Hepatocyte (in vitro differentiated cells): ENCODE data around the gene FGF21. TPM values are rescaled to one million over a fixed set of nuclear protein-coding genes. Genes with fewer than 3 reads are reported as not detected.

ENCODE experiments used
- DNase-seq: peaks from one replicate; pipeline ENCODE4 v3.0.0-alpha.2; 2016; ENCODE audit warnings: low spot score
- H2AFZ ChIP-seq: fragments of 200-600 bp; sonication (generic); 2 replicates; pipeline ENCODE4 v1.6.0; 2016; ENCODE audit warnings: antibody characterized with exemption, mild to moderate bottlenecking
- H3K27ac ChIP-seq: fragments of 200-600 bp; sonication (generic); 2 replicates; pipeline ENCODE4 v1.5.1; 2016; ENCODE audit warnings: mild to moderate bottlenecking
- H3K27me3 ChIP-seq: fragments of 200-600 bp; sonication (generic); 2 replicates; pipeline ENCODE4 v1.6.1; 2016
- H3K36me3 ChIP-seq: fragments of 200-600 bp; sonication (generic); replicated peaks from 2 replicates; pipeline ENCODE4 v1.5.1; 2016; ENCODE audit warnings: low read depth; ENCODE audit not compliant: insufficient read depth
- H3K4me1 ChIP-seq: fragments of 200-600 bp; sonication (generic); 2 replicates; pipeline ENCODE4 v1.5.1; 2016; ENCODE audit warnings: mild to moderate bottlenecking, moderate library complexity; ENCODE audit not compliant: insufficient read depth
- H3K4me2 ChIP-seq: fragments of 200-600 bp; sonication (generic); 2 replicates; pipeline ENCODE4 v1.6.0; 2016
- H3K4me3 ChIP-seq: fragments of 200-600 bp; sonication (generic); 2 replicates; pipeline ENCODE4 v1.5.1; 2016; ENCODE audit warnings: mild to moderate bottlenecking
- H3K79me2 ChIP-seq: fragments of 200-600 bp; sonication (generic); 2 replicates; pipeline ENCODE4 v1.6.0; 2017; ENCODE audit warnings: mild to moderate bottlenecking
- H3K9me2 ChIP-seq: fragments of 200-600 bp; sonication (generic); replicated peaks from 2 replicates; pipeline ENCODE4 v1.6.0; 2017; ENCODE audit warnings: mild to moderate bottlenecking; ENCODE audit not compliant: insufficient read depth
- H3K9me3 ChIP-seq: fragments of 200-600 bp; sonication (generic); 2 replicates; pipeline ENCODE4 v1.5.1; 2016; ENCODE audit warnings: low read depth, mild to moderate bottlenecking
- H4K20me1 ChIP-seq: fragments of 200-600 bp; sonication (generic); 2 replicates; pipeline ENCODE4 v1.6.0; 2016; ENCODE audit warnings: mild to moderate bottlenecking; ENCODE audit not compliant: insufficient read depth, poor library complexity, severe bottlenecking
- CTCF ChIP-seq: fragments of 200-600 bp; sonication (generic); IDR thresholded peaks from 2 replicates; pipeline ENCODE4 v1.5.1; 2016; ENCODE audit warnings: antibody characterized with exemption, mild to moderate bottlenecking; ENCODE audit not compliant: poor library complexity
- EZH2 ChIP-seq: fragments of 200-600 bp; sonication (generic); IDR thresholded peaks from 2 replicates; pipeline ENCODE4 v1.6.1; 2016; ENCODE audit warnings: antibody characterized with exemption, mild to moderate bottlenecking, borderline replicate concordance
- EZH2phosphoT487 ChIP-seq: fragments of 200-600 bp; sonication (generic); IDR thresholded peaks from one replicate; pipeline ENCODE4 v1.6.1; 2018; ENCODE audit warnings: antibody characterized with exemption, mild to moderate bottlenecking, low read depth, moderate library complexity; ENCODE audit not compliant: unreplicated experiment, severe bottlenecking
- WGBS: methylation state at CpG from one replicate; pipeline ENCODE4 v1.1.6; 2016; ENCODE audit warnings: low lambda C conversion rate; ENCODE audit errors: missing lambda C conversion rate; 5-methylcytosine and 5-hydroxymethylcytosine counted together
- polyA plus RNA-seq: library from polyadenylated mRNA; unstranded; fragments of >200 nt; fragmentation: Nextera tagmentation; extraction: Ambion mirVana; gene quantifications from 2 replicates; pipeline ENCODE4 v1.2.1, GENCODE V29; 2016
- total RNA-seq: library from RNA; depleted of rRNA; stranded (reverse); fragments of >200 nt; gene quantifications from 2 replicates; pipeline ENCODE4 v1.2.3, GENCODE V29; 2014

The FGF21 gene
- total and polyA plus RNA-seq, 2 experiments from 2014 or later, result not detected

- Histone ChIP-seq H3K4me3 (peak overlapping the region; percentile 79), H3K9me3 (no peaks in the 10 kb centered on the region), H3K27me3 (peaks cover 10% of the 10 kb centered on the region), H3K4me1 (peaks cover 9% of the 10 kb centered on the region), H3K9me2 (no peaks in the 10 kb centered on the region), H4K20me1 (no peaks in the 10 kb centered on the region), H3K4me2 (peak overlapping the region; percentile 99), H2AFZ (peak overlapping the region; percentile 86), H3K27ac (no peak overlapping the region), H3K36me3 (no peaks in the 10 kb centered on the region), H3K79me2 (no peaks in the 10 kb centered on the region)
- WGBS, result 16% methylated on average over 45 of the region's 51 CpGs
- TF ChIP-seq EZH2, result no peak
- TF ChIP-seq EZH2phosphoT487, result no peak
- no peak for TF ChIP-seq CTCF
- no peak for DNase-seq
Observed at GRCh38 chr19:48739404-48740163, 15.7 kb upstream of the FGF21 start.

DNA sequence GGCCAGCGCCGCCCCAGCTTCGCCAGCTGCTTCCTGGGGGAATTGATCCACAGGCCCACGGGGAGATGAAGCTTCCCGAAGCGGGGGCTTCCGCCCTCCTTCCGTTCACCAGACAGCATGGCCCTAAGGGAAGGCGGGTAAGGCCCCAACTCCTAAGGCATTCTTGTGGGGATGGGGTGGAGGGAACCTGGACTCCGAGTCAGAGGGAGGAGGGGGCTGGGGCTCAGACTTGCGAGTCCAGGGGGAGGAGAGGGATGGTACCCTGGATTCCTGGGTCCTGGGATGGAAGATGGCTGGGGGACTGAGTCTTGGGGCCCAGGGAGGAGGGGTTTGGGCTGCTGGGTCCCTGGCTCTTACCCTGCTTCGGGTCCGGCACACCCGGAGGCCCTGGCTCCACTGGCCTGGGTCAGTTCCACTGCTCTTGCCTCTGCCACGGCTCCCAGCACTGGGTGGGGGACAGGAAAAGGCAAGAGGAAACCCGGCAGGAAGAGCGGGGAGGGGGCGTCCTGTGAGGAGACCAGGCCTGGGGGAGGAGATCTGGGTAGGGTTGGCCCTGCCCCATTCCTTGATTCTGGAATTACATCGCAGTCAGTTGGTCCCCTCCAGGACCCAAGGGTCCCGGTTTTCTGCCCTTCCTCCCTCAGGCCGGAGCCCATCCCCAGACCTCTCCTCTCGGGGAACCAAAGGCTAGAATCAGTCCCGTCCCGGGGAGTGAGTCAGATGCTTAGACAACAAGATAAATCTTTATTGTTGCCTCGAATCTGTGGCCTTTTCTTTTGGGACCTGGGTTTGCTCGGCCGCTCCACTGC lies 15.0 kb upstream of the FGF21 start, which contains the start of gene RASIP1:
Gene RASIP1, minus strand, starts transcription at position 447 of the 809 bp plus-strand sequence. Its CDS starts 328 bp downstream, at position 119.
- no peaks in the 10 kb centered on the region for H3K79me2 ChIP-seq
- H4K20me1 ChIP-seq, result no peaks in the 10 kb centered on the region
- peak within 1 kb of the TSS; percentile 99 for H3K4me2 ChIP-seq
- H3K4me3 ChIP-seq, result peak within 1 kb of the TSS; percentile 79
- peaks cover 10% of the 10 kb centered on the region for H3K27me3 ChIP-seq
- H3K9me3 ChIP-seq, result no peaks in the 10 kb centered on the region
- H3K36me3 ChIP-seq, result no peaks in the 10 kb centered on the region
- peak within 1 kb of the TSS; percentile 86 for H2AFZ ChIP-seq
- H3K9me2 ChIP-seq, result no peaks in the 10 kb centered on the region
- peaks cover 9% of the 10 kb centered on the region for H3K4me1 ChIP-seq
- no peak within 1 kb of the TSS for H3K27ac ChIP-seq
- 75% methylated on average over 22 of the region's 27 CpGs for WGBS
- no peak for DNase-seq
- TF ChIP-seq EZH2 (no peak), CTCF (no peak)

DNA sequence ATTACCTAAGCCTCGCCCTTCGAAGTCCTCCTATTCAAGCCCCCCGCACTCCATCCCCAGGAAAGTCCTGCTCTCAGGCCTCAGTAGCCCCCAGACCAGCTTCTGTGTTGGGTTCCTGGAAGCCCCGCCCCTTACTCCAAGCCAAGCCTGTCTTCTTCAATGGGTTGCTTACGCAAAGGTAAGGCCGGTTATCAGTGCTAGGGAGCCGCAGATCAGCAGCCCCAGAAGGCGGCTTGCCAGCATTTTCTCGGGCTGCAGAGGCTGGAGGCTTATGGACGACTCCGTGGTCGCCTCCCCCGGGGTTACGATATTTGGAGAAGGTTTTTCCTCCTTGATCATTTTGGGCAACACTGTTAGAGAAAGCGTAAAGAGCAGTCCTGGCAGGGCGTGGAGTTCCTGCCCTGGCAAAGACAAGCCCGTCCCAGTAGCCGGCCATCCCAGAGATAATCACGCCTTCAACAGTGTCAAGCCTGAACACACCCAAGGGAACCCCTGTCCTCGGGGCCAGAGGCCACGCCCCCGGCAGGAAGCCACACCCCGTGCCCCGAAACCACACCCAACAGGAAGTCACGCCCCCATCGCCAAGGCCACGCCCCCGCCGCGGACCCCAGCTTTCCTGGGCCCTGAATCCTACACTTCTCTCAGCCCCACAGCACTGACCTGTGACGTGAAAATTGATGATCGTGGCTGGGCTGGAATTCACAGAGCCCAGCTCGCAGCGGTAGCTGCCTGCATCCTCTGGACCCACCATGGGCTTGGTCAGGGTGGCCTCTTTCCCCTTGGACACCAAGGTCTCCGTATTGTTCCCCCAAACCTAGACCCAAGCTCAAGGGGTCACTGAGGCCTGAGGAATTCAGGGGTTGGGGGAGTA lies 14.0 kb upstream of the FGF21 start:
- H3K4me3 ChIP-seq, result no peak overlapping the region
- H2AFZ ChIP-seq, result no peak overlapping the region
- 55% methylated on average over 35 of the region's 35 CpGs for WGBS
- H3K27me3 ChIP-seq, result peaks cover 10% of the 10 kb centered on the region
- no peak for DNase-seq
- H3K9me2 ChIP-seq, result no peaks in the 10 kb centered on the region
- no peaks in the 10 kb centered on the region for H3K36me3 ChIP-seq
- no peaks in the 10 kb centered on the region for H3K9me3 ChIP-seq
- no peak for TF ChIP-seq EZH2
- no peak for TF ChIP-seq CTCF
- TF ChIP-seq EZH2phosphoT487, result no peak
- peaks cover 9% of the 10 kb centered on the region for H3K4me1 ChIP-seq
- H3K4me2 ChIP-seq, result peak overlapping the region; percentile 37
- H3K27ac ChIP-seq, result no peak overlapping the region
- no peaks in the 10 kb centered on the region for H3K79me2 ChIP-seq
- H4K20me1 ChIP-seq, result no peaks in the 10 kb centered on the region
